DND-41 (cell line): ENCODE measurements around the gene SRRM4.

Experiments used
- ATAC-seq: fragments of 200-7000 bp; cut with Tn5 transposase; 3 replicates; pipeline ENCODE4 v1.9.1; 2021; ENCODE audit warnings: low read depth; ENCODE audit not compliant: insufficient read depth
- DNase-seq: peaks from one replicate; pipeline ENCODE4 v3.0.0-alpha.2; 2020
- H2AFZ ChIP-seq: 2 replicates; pipeline ENCODE4 v1.6.0; 2012; ENCODE audit warnings: low read depth, low read length
- H3K27ac ChIP-seq: 2 replicates; pipeline ENCODE4 v1.5.1; 2012; ENCODE audit warnings: low read length, inconsistent platforms
- H3K27me3 ChIP-seq: fragments of 200-600 bp; sonication (generic); 2 replicates; pipeline ENCODE4 v1.6.0; 2012; ENCODE audit warnings: low read length, mild to moderate bottlenecking, inconsistent platforms; ENCODE audit not compliant: insufficient read depth, poor library complexity
- H3K36me3 ChIP-seq: 2 replicates; pipeline ENCODE4 v1.5.1; 2012; ENCODE audit warnings: low read length, inconsistent platforms; ENCODE audit not compliant: insufficient read depth
- H3K4me1 ChIP-seq: 2 replicates; pipeline ENCODE4 v1.5.1; 2012; ENCODE audit warnings: mild to moderate bottlenecking, low read length; ENCODE audit not compliant: insufficient read depth
- H3K4me2 ChIP-seq: 2 replicates; pipeline ENCODE4 v1.6.0; 2012; ENCODE audit warnings: mild to moderate bottlenecking, moderate library complexity, low read length, inconsistent platforms; ENCODE audit not compliant: insufficient read depth
- H3K4me3 ChIP-seq, 2 experiments: fragments of 200-600 bp in 1 of 2; shearing (Covaris generic) in 1 of 2; 2 replicates each; pipeline ENCODE4 v1.5.1; 2012 to 2016; ENCODE audit warnings: inconsistent platforms in 2 of 2, low read length in 2 of 2, mild to moderate bottlenecking in 2 of 2, low read depth in 1 of 2, moderate library complexity in 1 of 2
- H3K79me2 ChIP-seq: 2 replicates; pipeline ENCODE4 v1.6.0; 2012; ENCODE audit warnings: low read length, inconsistent platforms; ENCODE audit not compliant: insufficient read depth
- H3K9ac ChIP-seq: 2 replicates; pipeline ENCODE4 v1.6.0; 2012; ENCODE audit warnings: low read depth, mild to moderate bottlenecking, inconsistent platforms, low read length, moderate library complexity
- H3K9me3 ChIP-seq: 2 replicates; pipeline ENCODE4 v1.5.1; 2012; ENCODE audit warnings: low read length, moderate library complexity, mild to moderate bottlenecking, inconsistent platforms; ENCODE audit not compliant: insufficient read depth, severe bottlenecking
- H4K20me1 ChIP-seq: 2 replicates; pipeline ENCODE4 v1.6.0; 2012; ENCODE audit warnings: low read length; ENCODE audit not compliant: insufficient read depth
- CTCF ChIP-seq: IDR thresholded peaks from 2 replicates; pipeline ENCODE4 v1.5.1; 2012; ENCODE audit warnings: borderline replicate concordance, low read length, moderate library complexity, mild to moderate bottlenecking; ENCODE audit not compliant: poor library complexity, severe bottlenecking; ENCODE audit errors: extremely low read depth
- EZH2 ChIP-seq: IDR thresholded peaks from 3 replicates; pipeline ENCODE4 v1.6.1; 2012; ENCODE audit warnings: borderline replicate concordance, low read depth, mild to moderate bottlenecking, moderate library complexity, low read length, inconsistent platforms; ENCODE audit not compliant: severe bottlenecking

SRRM4 gene

GRCh38 chr12:118959348-118959747 is 22.0 kb upstream of the SRRM4 start:
- TF ChIP-seq CTCF (no peak), EZH2 (no peak)
- no peaks in the 10 kb centered on the region for H3K36me3 ChIP-seq
- DNase-seq, result no peak
- H3K4me2 ChIP-seq, result no peak overlapping the region
- no peak overlapping the region for H3K4me3 ChIP-seq
- H3K4me1 ChIP-seq, result no peaks in the 10 kb centered on the region
- no peak overlapping the region for H3K9ac ChIP-seq
- no peak overlapping the region for H2AFZ ChIP-seq
- H3K79me2 ChIP-seq, result no peaks in the 10 kb centered on the region
- no peaks in the 10 kb centered on the region for H4K20me1 ChIP-seq
- no peak overlapping the region for H3K27ac ChIP-seq
- H3K9me3 ChIP-seq, result no peaks in the 10 kb centered on the region
- no peak for ATAC-seq
- H3K27me3 ChIP-seq, result peaks cover 4% of the 10 kb centered on the region

GRCh38 chr12:118959985-118960560 is 21.3 kb upstream of the SRRM4 start:
- no peak overlapping the region for H3K4me3 ChIP-seq
- TF ChIP-seq EZH2, result no peak
- no peak for TF ChIP-seq CTCF
- ATAC-seq (no peak), DNase-seq (no peak)
- H3K4me1 ChIP-seq, result no peaks in the 10 kb centered on the region
- no peak overlapping the region for H3K27ac ChIP-seq
- no peak overlapping the region for H3K9ac ChIP-seq
- H2AFZ ChIP-seq, result no peak overlapping the region
- H4K20me1 ChIP-seq, result no peaks in the 10 kb centered on the region
- no peaks in the 10 kb centered on the region for H3K36me3 ChIP-seq
- H3K27me3 ChIP-seq, result peaks cover 4% of the 10 kb centered on the region
- no peaks in the 10 kb centered on the region for H3K9me3 ChIP-seq
- no peak overlapping the region for H3K4me2 ChIP-seq
- H3K79me2 ChIP-seq, result no peaks in the 10 kb centered on the region

GRCh38 chr12:118960865-118961264 is 20.5 kb upstream of the SRRM4 start:
- no peak for DNase-seq
- Histone ChIP-seq H3K27me3 (peaks cover 4% of the 10 kb centered on the region), H3K36me3 (no peaks in the 10 kb centered on the region), H3K4me1 (no peaks in the 10 kb centered on the region), H3K4me3 (no peak overlapping the region), H3K9me3 (no peaks in the 10 kb centered on the region), H3K27ac (no peak overlapping the region), H3K4me2 (no peak overlapping the region), H3K79me2 (no peaks in the 10 kb centered on the region), H3K9ac (no peak overlapping the region), H4K20me1 (no peaks in the 10 kb centered on the region), H2AFZ (no peak overlapping the region)
- TF ChIP-seq EZH2 (no peak), CTCF (no peak)
- no peak for ATAC-seq

GRCh38 chr12:118964988-118965387 is 16.4 kb upstream of the SRRM4 start:
- DNase-seq (no peak), ATAC-seq (no peak)
- Histone ChIP-seq H3K4me1 (no peaks in the 10 kb centered on the region), H3K27me3 (no peaks in the 10 kb centered on the region), H3K36me3 (no peaks in the 10 kb centered on the region), H3K27ac (no peak overlapping the region), H3K9me3 (no peaks in the 10 kb centered on the region), H2AFZ (no peak overlapping the region), H4K20me1 (no peaks in the 10 kb centered on the region), H3K9ac (no peak overlapping the region), H3K79me2 (no peaks in the 10 kb centered on the region), H3K4me2 (no peak overlapping the region), H3K4me3 (no peak overlapping the region)
- TF ChIP-seq EZH2 (no peak), CTCF (no peak)
